ENCODE data around the gene ATXN7L1.

DNA sequence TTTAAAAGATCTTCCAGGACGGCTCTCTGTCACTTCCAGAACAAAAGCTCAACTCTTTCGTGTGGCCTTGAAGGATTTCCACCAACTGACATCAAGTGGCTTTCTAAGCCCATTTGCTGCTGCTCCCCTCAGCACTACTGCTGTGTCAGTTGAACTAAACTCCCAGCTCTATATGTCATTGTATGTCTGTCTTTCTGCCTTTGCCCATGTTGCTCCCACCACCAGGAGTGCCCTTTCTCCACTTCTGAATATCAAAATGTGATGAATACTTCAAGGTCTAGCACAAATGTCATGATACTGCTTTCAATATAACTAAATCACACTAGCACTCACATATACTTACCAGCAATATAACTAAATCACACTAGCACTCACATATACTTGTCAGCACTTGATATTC, 138.3 kb downstream of the ATXN7L1 start:
- TF ChIP-seq, protein P1, sequence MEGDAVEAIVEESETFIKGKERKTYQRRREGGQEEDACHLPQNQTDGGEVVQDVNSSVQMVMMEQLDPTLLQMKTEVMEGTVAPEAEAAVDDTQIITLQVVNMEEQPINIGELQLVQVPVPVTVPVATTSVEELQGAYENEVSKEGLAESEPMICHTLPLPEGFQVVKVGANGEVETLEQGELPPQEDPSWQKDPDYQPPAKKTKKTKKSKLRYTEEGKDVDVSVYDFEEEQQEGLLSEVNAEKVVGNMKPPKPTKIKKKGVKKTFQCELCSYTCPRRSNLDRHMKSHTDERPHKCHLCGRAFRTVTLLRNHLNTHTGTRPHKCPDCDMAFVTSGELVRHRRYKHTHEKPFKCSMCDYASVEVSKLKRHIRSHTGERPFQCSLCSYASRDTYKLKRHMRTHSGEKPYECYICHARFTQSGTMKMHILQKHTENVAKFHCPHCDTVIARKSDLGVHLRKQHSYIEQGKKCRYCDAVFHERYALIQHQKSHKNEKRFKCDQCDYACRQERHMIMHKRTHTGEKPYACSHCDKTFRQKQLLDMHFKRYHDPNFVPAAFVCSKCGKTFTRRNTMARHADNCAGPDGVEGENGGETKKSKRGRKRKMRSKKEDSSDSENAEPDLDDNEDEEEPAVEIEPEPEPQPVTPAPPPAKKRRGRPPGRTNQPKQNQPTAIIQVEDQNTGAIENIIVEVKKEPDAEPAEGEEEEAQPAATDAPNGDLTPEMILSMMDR (IDR thresholded peaks at IDR 0.05): no peak
- TF ChIP-seq POLR2A (IDR thresholded peaks at IDR 0.05; ENCODE audit: low read depth) (no peak), POLR2AphosphoS5 (IDR thresholded peaks at IDR 0.05) (no peak), EP300 (IDR thresholded peaks at IDR 0.05) (no peak)

Measured in esophagus muscularis mucosa (tissue), 4 donors.